B cell (primary cell): ENCODE results near the gene MYG1. TPM values are rescaled to one million over a fixed set of nuclear protein-coding genes. Genes with fewer than 3 reads are reported as not detected.

Source experiments
- ATAC-seq: fragments of 200-7000 bp; cut with Tn5 transposase; one replicate; pipeline ENCODE4 v1.10.0; 2021; ENCODE audit warnings: low read depth, mild to moderate bottlenecking, moderate number of reproducible peaks, moderate library complexity
- CTCF ChIA-PET: fragments of 350-600 bp; sonication (Branson Sonifier 250); formaldehyde crosslinking; loops from one replicate; lab custom pipeline; 2021; ENCODE audit warnings: antibody characterized with exemption, inconsistent platforms; lab: Charles Lee
- POLR2A ChIA-PET: fragments of 350-600 bp; sonication (Branson Sonifier 250); formaldehyde crosslinking; loops from one replicate; lab custom pipeline; 2021; ENCODE audit warnings: antibody characterized with exemption; lab: Charles Lee
- DNase-seq: peaks from one replicate; pipeline ENCODE4 v3.0.0; 2013
- H2AFZ ChIP-seq: 2 replicates; pipeline ENCODE4 v1.6.1; 2012; ENCODE audit warnings: mild to moderate bottlenecking, low read depth, low read length; ENCODE audit not compliant: insufficient read depth, poor library complexity, severe bottlenecking
- H3K27ac ChIP-seq, 2 donors: 1 replicate in 1 of 2; 2 replicates in 1 of 2; pipeline ENCODE4 v1.5.1; 2012 to 2013; ENCODE audit warnings: low read length in 2 of 2, mild to moderate bottlenecking in 2 of 2, moderate library complexity in 1 of 2
- H3K27me3 ChIP-seq, 4 experiments: fragments of 200-600 bp in 1 of 4; sonication (generic) in 1 of 4; replicated peaks in 1 of 4; 1 replicate in 2 of 4; 2 replicates in 2 of 4; pipeline versions ENCODE4 v1.6.1 to v1.7.0; 2013 to 2016; ENCODE audit warnings: low read length in 3 of 4, mild to moderate bottlenecking in 2 of 4, mixed read lengths in 1 of 4, moderate library complexity in 1 of 4; ENCODE audit not compliant: insufficient read depth in 4 of 4, control insufficient read depth in 3 of 4; ENCODE audit errors: control extremely low read depth in 1 of 4
- H3K36me3 ChIP-seq, 2 experiments: replicated peaks in 1 of 2; 1 replicate in 1 of 2; 2 replicates in 1 of 2; pipeline versions ENCODE4 v1.6.1 to v1.7.1; 2013; ENCODE audit warnings: low read length in 1 of 2; ENCODE audit not compliant: insufficient read depth in 2 of 2, control insufficient read depth in 1 of 2; ENCODE audit errors: control extremely low read depth in 1 of 2, extremely low read depth in 1 of 2
- H3K4me1 ChIP-seq, 2 donors: fragments of 200-600 bp in 1 of 2; sonication (generic) in 1 of 2; 1 replicate in 1 of 2; 2 replicates in 1 of 2; pipeline versions ENCODE4 v1.5.1 to v1.6.1; 2013 to 2017; ENCODE audit warnings: low read length in 2 of 2; ENCODE audit not compliant: control insufficient read depth in 2 of 2, insufficient read depth in 2 of 2
- H3K4me2 ChIP-seq: replicated peaks from 2 replicates; pipeline ENCODE3; 2012; ENCODE audit warnings: mild to moderate bottlenecking, low read depth, low read length; ENCODE audit not compliant: poor library complexity, severe bottlenecking
- H3K4me3 ChIP-seq, 5 experiments: fragments of 200-600 bp in 1 of 5; sonication (generic) in 1 of 5; 1 replicate in 3 of 5; 2 replicates in 2 of 5; pipeline versions ENCODE4 v1.5.1 to v1.7.0; 2011 to 2016; ENCODE audit warnings: low read length in 4 of 5, mild to moderate bottlenecking in 4 of 5, low read depth in 2 of 5, control low read depth in 1 of 5, moderate library complexity in 1 of 5; ENCODE audit not compliant: insufficient read depth in 1 of 5; ENCODE audit errors: control extremely low read depth in 1 of 5, extremely low read depth in 1 of 5
- H3K79me2 ChIP-seq: fragments of 200-600 bp; sonication (generic); one replicate; pipeline ENCODE4 v1.6.0; 2016; ENCODE audit warnings: low read length; ENCODE audit not compliant: control insufficient read depth, insufficient read depth
- H3K9ac ChIP-seq: fragments of 200-600 bp; sonication (generic); 2 replicates; pipeline ENCODE4 v1.6.1; 2017; ENCODE audit warnings: mild to moderate bottlenecking, low read length, moderate library complexity
- H3K9me3 ChIP-seq, 3 donors: one replicate each; pipeline versions ENCODE4 v1.6.1 to v1.7.1; 2013; ENCODE audit warnings: low read length in 2 of 3; ENCODE audit not compliant: control insufficient read depth in 2 of 3, insufficient read depth in 1 of 3; ENCODE audit errors: control extremely low read depth in 1 of 3
- H4K20me1 ChIP-seq: 2 replicates; pipeline ENCODE4 v1.6.0; 2012; ENCODE audit warnings: mild to moderate bottlenecking, low read length; ENCODE audit not compliant: insufficient read depth, control insufficient read depth, poor library complexity, severe bottlenecking
- H3K27ac Mint-ChIP-seq: one replicate; pipeline ENCODE4 v1.8.0; 2021; ENCODE audit warnings: mixed read lengths
- H3K27me3 Mint-ChIP-seq: one replicate; pipeline ENCODE4 v1.8.0; 2021; ENCODE audit warnings: mixed read lengths
- H3K4me1 Mint-ChIP-seq: one replicate; pipeline ENCODE4 v1.8.0; 2021; ENCODE audit warnings: mixed read lengths
- H3K4me3 Mint-ChIP-seq: one replicate; pipeline ENCODE4 v1.8.0; 2021; ENCODE audit warnings: mixed read lengths
- H3K9me3 Mint-ChIP-seq: one replicate; pipeline ENCODE4 v1.8.0; 2022; ENCODE audit warnings: mixed read lengths; ENCODE audit not compliant: insufficient read depth
- EZH2 ChIP-seq: IDR thresholded peaks from 2 replicates; pipeline ENCODE4 v1.6.1; 2012; ENCODE audit warnings: borderline replicate concordance, low read depth, mild to moderate bottlenecking, moderate library complexity, low read length; ENCODE audit not compliant: insufficient read depth, poor library complexity, severe bottlenecking
- WGBS: methylation state at CpG from one replicate; pipeline ENCODE4 v1.1.5; 2013; ENCODE audit warnings: missing lambda C conversion rate; ENCODE audit not compliant: insufficient coverage; 5-methylcytosine and 5-hydroxymethylcytosine counted together
- intact Hi-C: fragments of 100-400 bp; cut with micrococcal nuclease; formaldehyde crosslinking; loops from one replicate; pipeline ENCODE4 v1.10.0; 2022
- polyA plus RNA-seq: library from polyadenylated mRNA; depleted of rRNA; stranded (reverse); fragments of >200 nt; gene quantifications from 2 replicates; pipeline ENCODE4 v1.2.3, GENCODE V29; 2012
- total RNA-seq, 2 donors: library from RNA; stranded (reverse); fragments of 120-200 nt in 1 of 2; gene quantifications; 1 replicate in 1 of 2; 2 replicates in 1 of 2; pipeline versions ENCODE4 v1.2.3 to v1.2.4, GENCODE V29; 2013 to 2022
- TF ChIP-seq, protein P1 (sequence below): fragments of 200-600 bp; IDR thresholded peaks from one replicate; pipeline ENCODE4 v1.8.0; 2022; ENCODE audit warnings: antibody characterized with exemption, mild to moderate bottlenecking

Gene MYG1
- total and polyA plus RNA-seq, 2 donors (not counting 1 experiment from before 2014, with no cell fraction given) = 46.4 to 48.4 TPM

DNA sequence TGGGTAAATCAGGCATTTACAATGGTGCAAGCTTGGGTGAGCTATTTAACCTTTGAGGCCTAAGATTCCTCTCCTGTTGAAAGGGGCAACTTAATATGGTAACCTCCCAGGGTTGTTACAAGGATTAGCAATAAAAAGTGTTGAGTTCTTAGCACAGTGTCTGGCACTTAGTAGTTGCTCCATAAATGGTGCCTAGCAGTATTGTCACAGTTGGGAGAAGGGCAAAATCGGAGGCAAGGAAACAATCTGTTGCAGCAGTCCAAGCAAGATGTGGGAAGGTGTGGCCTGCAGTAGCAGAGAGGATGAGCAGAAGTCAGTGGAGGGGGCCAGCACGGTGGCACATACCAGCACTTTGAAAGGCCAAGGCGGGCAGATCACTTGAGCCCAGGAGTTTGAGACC, 44.0 kb downstream of the MYG1 start:
- Histone ChIP-seq H3K27me3 (peaks cover 0 to 10% (median 4%) of the 10 kb centered on the region in 4 experiments), H3K36me3 (no peaks in the 10 kb centered on the region), H3K4me2 (no peak overlapping the region), H3K9me3 (peaks cover 0 to 4% (median 0%) of the 10 kb centered on the region in 3 donors), H3K4me3 (no peak overlapping the region), H3K4me1 (peaks cover 6 to 13% of the 10 kb centered on the region in 2 donors), H4K20me1 (no peaks in the 10 kb centered on the region), H3K27ac (no peak overlapping the region), H2AFZ (no peak overlapping the region), H3K79me2 (no peaks in the 10 kb centered on the region), H3K9ac (no peak overlapping the region)
- Mint-ChIP-seq H3K9me3 (no peaks in the 10 kb centered on the region), H3K27me3 (peaks cover 12% of the 10 kb centered on the region), H3K4me3 (peak overlapping the region; percentile 71), H3K4me1 (peaks cover 14% of the 10 kb centered on the region), H3K27ac (peak overlapping the region; percentile 10)
- WGBS = 59% methylated on average over 3 of the region's 3 CpGs
- CTCF ChIA-PET = interaction anchor here (2.7 to 14.3 kb wide), 4 partner anchors 10 to 184 kb away, joined by 13 to 384 read pairs (median 195); partner anchors contain the start of genes AAAS and AMHR2
- intact Hi-C loops = no loop called here
- DNase-seq (no peak), ATAC-seq (no peak)
- TF ChIP-seq EZH2 = no peak
- TF ChIP-seq, protein P1, sequence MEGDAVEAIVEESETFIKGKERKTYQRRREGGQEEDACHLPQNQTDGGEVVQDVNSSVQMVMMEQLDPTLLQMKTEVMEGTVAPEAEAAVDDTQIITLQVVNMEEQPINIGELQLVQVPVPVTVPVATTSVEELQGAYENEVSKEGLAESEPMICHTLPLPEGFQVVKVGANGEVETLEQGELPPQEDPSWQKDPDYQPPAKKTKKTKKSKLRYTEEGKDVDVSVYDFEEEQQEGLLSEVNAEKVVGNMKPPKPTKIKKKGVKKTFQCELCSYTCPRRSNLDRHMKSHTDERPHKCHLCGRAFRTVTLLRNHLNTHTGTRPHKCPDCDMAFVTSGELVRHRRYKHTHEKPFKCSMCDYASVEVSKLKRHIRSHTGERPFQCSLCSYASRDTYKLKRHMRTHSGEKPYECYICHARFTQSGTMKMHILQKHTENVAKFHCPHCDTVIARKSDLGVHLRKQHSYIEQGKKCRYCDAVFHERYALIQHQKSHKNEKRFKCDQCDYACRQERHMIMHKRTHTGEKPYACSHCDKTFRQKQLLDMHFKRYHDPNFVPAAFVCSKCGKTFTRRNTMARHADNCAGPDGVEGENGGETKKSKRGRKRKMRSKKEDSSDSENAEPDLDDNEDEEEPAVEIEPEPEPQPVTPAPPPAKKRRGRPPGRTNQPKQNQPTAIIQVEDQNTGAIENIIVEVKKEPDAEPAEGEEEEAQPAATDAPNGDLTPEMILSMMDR = no peak
- POLR2A ChIA-PET = interaction anchor here (1.0 to 2.6 kb wide), 2 partner anchors 18 to 74 kb away, joined by 3 to 21 read pairs; no protein-coding TSS in a partner anchor

DNA sequence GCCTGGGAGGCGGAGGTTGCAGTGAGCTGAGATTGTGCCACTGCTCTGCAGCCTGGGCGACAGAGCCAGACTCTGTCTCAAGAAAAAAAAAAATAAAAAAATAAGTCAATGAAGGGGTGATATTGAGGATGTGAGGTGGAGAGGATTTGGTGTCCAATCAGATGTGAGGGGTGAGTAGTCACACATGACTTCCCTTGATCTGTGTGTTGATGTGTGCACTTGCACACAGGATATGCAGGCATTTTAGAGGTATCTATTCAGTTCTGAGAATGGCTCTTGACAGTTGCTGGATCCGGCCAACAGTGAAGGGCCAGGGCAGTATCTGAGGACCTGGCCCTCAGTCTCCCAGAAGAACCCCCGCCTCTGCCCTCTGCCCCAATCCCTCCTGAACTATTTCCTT, 44.5 kb downstream of the MYG1 start:
- ChIA-PET CTCF (interaction anchor here (1.2 to 14.3 kb wide), 18 partner anchors 9 to 278 kb away, joined by 3 to 384 read pairs (median 12); partner anchors contain the start of genes AAAS, AMHR2, SP1 and SP7), POLR2A (interaction anchor here (0.7 to 2.6 kb wide), 3 partner anchors 18 to 97 kb away, joined by 3 to 21 read pairs (median 3); partner anchors contain the start of gene PRR13)
- ATAC-seq (no peak), DNase-seq (no peak)
- Histone ChIP-seq H3K9ac (no peak overlapping the region), H3K9me3 (peaks cover 0 to under 1% (median 0%) of the 10 kb centered on the region in 3 donors), H3K4me2 (peak overlapping the region; percentile 99), H3K79me2 (no peaks in the 10 kb centered on the region), H3K4me3 (no peak overlapping the region), H3K36me3 (no peaks in the 10 kb centered on the region), H3K27ac (no peak overlapping the region), H4K20me1 (no peaks in the 10 kb centered on the region), H2AFZ (peak overlapping the region; percentile 68), H3K27me3 (peaks cover 0 to 5% (median 1%) of the 10 kb centered on the region in 4 experiments), H3K4me1 (peaks cover 6 to 13% of the 10 kb centered on the region in 2 donors)
- Mint-ChIP-seq H3K9me3 (no peaks in the 10 kb centered on the region), H3K4me3 (peak overlapping the region; percentile 74), H3K4me1 (peaks cover 14% of the 10 kb centered on the region), H3K27ac (no peak overlapping the region), H3K27me3 (peaks cover 10% of the 10 kb centered on the region)
- TF ChIP-seq, protein P1 = no peak
- no peak for TF ChIP-seq EZH2
- WGBS = 98% methylated on average over 4 of the region's 4 CpGs
- intact Hi-C loops = no loop called here
